Gastroesophageal sphincter (tissue), 4 donors: ENCODE results near the gene MAPK6. TPM values are rescaled to one million over a fixed set of nuclear protein-coding genes. Genes with fewer than 3 reads are reported as not detected.
A peak's percentile ranks its signal among the peaks of the same experiment; 100 is the strongest.

ENCODE experiments used
- ATAC-seq: fragments of 150-250 bp; one replicate; pipeline ENCODE4 v1.9.1; 2016; ENCODE audit warnings: mild to moderate bottlenecking, moderate library complexity
- H3K27ac ChIP-seq, 4 donors: fragments of 200-600 bp; sonication (generic) in 3 of 4; 1 replicate in 3 of 4; 2 replicates in 1 of 4; pipeline ENCODE4 v1.5.1; 2016 to 2019
- H3K27me3 ChIP-seq: fragments of 200-600 bp; sonication (generic); one replicate; pipeline ENCODE4 v1.5.1; 2019
- H3K36me3 ChIP-seq, 2 donors: fragments of 200-600 bp; sonication (generic); one replicate each; pipeline ENCODE4 v1.5.1; 2019; ENCODE audit warnings: control low read depth in 1 of 2
- H3K4me1 ChIP-seq, 3 donors: fragments of 200-600 bp; sonication (generic); 1 replicate in 2 of 3; 2 replicates in 1 of 3; pipeline ENCODE4 v1.5.1; 2016 to 2019; ENCODE audit warnings: control low read depth in 2 of 3
- H3K4me3 ChIP-seq, 2 donors: fragments of 200-600 bp; sonication (generic); one replicate each; pipeline ENCODE4 v1.5.1; 2019; ENCODE audit warnings: mild to moderate bottlenecking in 1 of 2, moderate library complexity in 1 of 2
- H3K9me3 ChIP-seq, 3 donors: fragments of 200-600 bp; sonication (generic); one replicate each; pipeline ENCODE4 v1.5.1; 2017 to 2019; ENCODE audit warnings: control low read depth in 2 of 3
- EP300 ChIP-seq: sonication (generic); formaldehyde crosslinking; IDR thresholded peaks from one replicate; pipeline ENCODE4 v1.6.1; 2017; ENCODE audit warnings: antibody characterized with exemption, mild to moderate bottlenecking
- POLR2A ChIP-seq, 2 donors: fragments of 450-650 bp; IDR thresholded peaks; one replicate each; pipeline ENCODE4 v1.6.1; 2017; ENCODE audit warnings: antibody characterized with exemption in 2 of 2, mild to moderate bottlenecking in 2 of 2, moderate library complexity in 1 of 2
- POLR2AphosphoS5 ChIP-seq: sonication (generic); formaldehyde crosslinking; IDR thresholded peaks from one replicate; pipeline ENCODE4 v1.6.1; 2017; ENCODE audit warnings: antibody characterized with exemption
- whole genome bisulfite sequencing, 2 donors: methylation state at CpG; one replicate each; pipeline ENCODE4 v1.1.5; 2018; ENCODE audit warnings: low coverage in 1 of 2; 5-methylcytosine and 5-hydroxymethylcytosine counted together
- total RNA-seq, 4 donors: library from RNA; depleted of rRNA; stranded (reverse); fragments of >200 nt; gene quantifications; one replicate each; pipeline ENCODE4 v1.1.0, GENCODE V29; 2016
- TF ChIP-seq, protein P1 (sequence below), 4 experiments: fragments of 200-600 bp in 2 of 4; fragments of 450-650 bp in 2 of 4; sonication (generic) in 1 of 4; IDR thresholded peaks; one replicate each; pipeline ENCODE4 v1.5.1; 2017 to 2019; ENCODE audit warnings: antibody characterized with exemption in 4 of 4, mild to moderate bottlenecking in 2 of 4, moderate library complexity in 2 of 4

MAPK6 gene
- total RNA-seq, 4 donors from 2014 or later = 17.5 to 22.5 (median 20.7) TPM

GRCh38 chr15:52020221-52021085 is 1.4 kb downstream of the MAPK6 start:
- 1 to 3% methylated on average over 7 to 9 of the region's 10 CpGs for WGBS, 2 donors
- Histone ChIP-seq H3K36me3 (no peaks in the 10 kb centered on the region), H3K9me3 (no peaks in the 10 kb centered on the region), H3K27me3 (no peaks in the 10 kb centered on the region), H3K4me3 (peak overlapping the region; percentile 76 to 99), H3K27ac (peak overlapping the region; percentile 96 to 99 (median 98)), H3K4me1 (peaks cover 0 to 41% (median 8%) of the 10 kb centered on the region in 3 donors)
- no peak for TF ChIP-seq EP300
- TF ChIP-seq, protein P1, sequence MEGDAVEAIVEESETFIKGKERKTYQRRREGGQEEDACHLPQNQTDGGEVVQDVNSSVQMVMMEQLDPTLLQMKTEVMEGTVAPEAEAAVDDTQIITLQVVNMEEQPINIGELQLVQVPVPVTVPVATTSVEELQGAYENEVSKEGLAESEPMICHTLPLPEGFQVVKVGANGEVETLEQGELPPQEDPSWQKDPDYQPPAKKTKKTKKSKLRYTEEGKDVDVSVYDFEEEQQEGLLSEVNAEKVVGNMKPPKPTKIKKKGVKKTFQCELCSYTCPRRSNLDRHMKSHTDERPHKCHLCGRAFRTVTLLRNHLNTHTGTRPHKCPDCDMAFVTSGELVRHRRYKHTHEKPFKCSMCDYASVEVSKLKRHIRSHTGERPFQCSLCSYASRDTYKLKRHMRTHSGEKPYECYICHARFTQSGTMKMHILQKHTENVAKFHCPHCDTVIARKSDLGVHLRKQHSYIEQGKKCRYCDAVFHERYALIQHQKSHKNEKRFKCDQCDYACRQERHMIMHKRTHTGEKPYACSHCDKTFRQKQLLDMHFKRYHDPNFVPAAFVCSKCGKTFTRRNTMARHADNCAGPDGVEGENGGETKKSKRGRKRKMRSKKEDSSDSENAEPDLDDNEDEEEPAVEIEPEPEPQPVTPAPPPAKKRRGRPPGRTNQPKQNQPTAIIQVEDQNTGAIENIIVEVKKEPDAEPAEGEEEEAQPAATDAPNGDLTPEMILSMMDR (IDR thresholded peaks at IDR 0.05) = no peak
- TF ChIP-seq POLR2A (IDR thresholded peaks at IDR 0.05) = no peak
- no peak for TF ChIP-seq POLR2AphosphoS5
- no peak for ATAC-seq

- ATAC-seq = no peak
These were observed 2.2 kb downstream of the MAPK6 start for GRCh38 chr15:52021128-52021671.

GRCh38 chr15:52021892-52022540 is 3.0 kb downstream of the MAPK6 start:
- Histone ChIP-seq H3K4me3 (no peak overlapping the region), H3K36me3 (no peaks in the 10 kb centered on the region), H3K27me3 (no peaks in the 10 kb centered on the region), H3K27ac (peak overlapping the region; percentile 26 to 96 (median 83)), H3K9me3 (no peaks in the 10 kb centered on the region), H3K4me1 (peaks cover 0 to 41% (median 8%) of the 10 kb centered on the region in 3 donors)
- no peak for TF ChIP-seq POLR2A (IDR thresholded peaks at IDR 0.05)
- TF ChIP-seq EP300 = no peak
- TF ChIP-seq, protein P1 (IDR thresholded peaks at IDR 0.05) = no peak
- no peak for TF ChIP-seq POLR2AphosphoS5
- 57 to 66% methylated on average over 8 to 9 of the region's 10 CpGs for WGBS, 2 donors
- ATAC-seq = no peak

More at GRCh38 chr15:52021128-52021671, 2.2 kb downstream of the MAPK6 start:
- H3K36me3 ChIP-seq = no peaks in the 10 kb centered on the region
- peak overlapping the region; percentile 96 to 99 (median 98) for H3K27ac ChIP-seq
- H3K4me3 ChIP-seq = peak overlapping the region in 1 of 2 donors; percentile 76
- peaks cover 0 to 41% (median 8%) of the 10 kb centered on the region in 3 donors for H3K4me1 ChIP-seq
- TF ChIP-seq EP300 = no peak
- TF ChIP-seq, protein P1 (IDR thresholded peaks at IDR 0.05) = no peak
- TF ChIP-seq POLR2AphosphoS5 = peak; percentile 23
- WGBS, 2 donors = 0 to 2% methylated on average over 4 of the region's 4 CpGs
- no peaks in the 10 kb centered on the region for H3K27me3 ChIP-seq
- no peaks in the 10 kb centered on the region for H3K9me3 ChIP-seq

DNA sequence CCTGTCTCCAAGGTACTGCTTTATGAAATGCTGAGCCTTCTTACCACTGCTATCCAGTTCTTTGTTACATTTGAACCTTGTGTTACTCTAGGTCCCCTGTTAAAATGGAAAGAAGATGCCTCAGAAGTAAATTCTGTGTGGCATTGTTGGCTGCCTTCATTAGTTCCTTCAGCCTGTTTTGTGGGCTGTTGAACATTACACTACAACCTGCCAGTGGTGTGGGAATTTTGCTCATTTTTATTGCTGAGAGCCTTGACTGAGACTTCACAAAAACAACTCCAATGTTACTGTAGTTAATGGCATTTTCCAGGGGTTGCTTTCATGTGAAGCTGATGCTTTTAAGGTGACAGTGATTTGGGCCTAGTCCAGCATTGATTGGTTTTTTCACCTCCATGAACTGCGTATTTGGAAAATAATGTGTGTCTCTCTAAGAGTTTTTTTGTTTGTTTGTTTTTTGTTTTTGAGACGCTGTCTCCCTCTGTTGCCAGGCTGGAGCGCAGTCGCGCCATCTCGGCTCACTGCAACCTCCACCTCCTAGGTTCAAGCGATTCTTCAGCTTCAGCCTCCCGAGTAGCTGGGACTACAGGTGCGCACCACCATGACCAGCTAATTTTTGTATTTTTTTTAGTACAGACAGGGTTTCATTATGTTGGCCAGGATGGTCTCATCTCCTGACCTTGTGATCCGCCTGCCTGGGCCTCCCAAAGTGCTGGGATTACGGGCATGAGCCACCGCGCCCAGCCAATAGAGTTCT is 4.3 kb downstream of the MAPK6 start:
- H3K4me1 ChIP-seq = peaks cover 0 to 39% (median 8%) of the 10 kb centered on the region in 3 donors
- no peaks in the 10 kb centered on the region for H3K27me3 ChIP-seq
- no peak overlapping the region for H3K4me3 ChIP-seq
- 90 to 93% methylated on average over 8 to 13 of the region's 13 CpGs for WGBS, 2 donors
- H3K9me3 ChIP-seq = no peaks in the 10 kb centered on the region
- no peak for ATAC-seq
- H3K36me3 ChIP-seq = no peaks in the 10 kb centered on the region
- peak overlapping the region in 1 of 4 donors; percentile 96 for H3K27ac ChIP-seq
- TF ChIP-seq POLR2A (IDR thresholded peaks at IDR 0.05) (no peak), EP300 (no peak), POLR2AphosphoS5 (no peak)
- TF ChIP-seq, protein P1 (IDR thresholded peaks at IDR 0.05) = no peak
